K562 (cell line): ENCODE measurements around the gene HGS. TPM values are rescaled to one million over a fixed set of nuclear protein-coding genes. Genes with fewer than 3 reads are reported as not detected.

Source experiments
- ARNT ChIP-seq, 2 experiments: fragments of 450-650 bp; IDR thresholded peaks; 2 replicates each; pipeline ENCODE4 v1.6.1; 2016; ENCODE audit warnings: mild to moderate bottlenecking in 1 of 2
- CBX8 ChIP-seq: fragments of 200-600 bp; sonication (generic); IDR thresholded peaks from 2 replicates; pipeline ENCODE4 v1.6.1; 2012; ENCODE audit warnings: borderline replicate concordance, mixed run types, low read depth, mild to moderate bottlenecking, moderate library complexity, mixed read lengths, low read length, control low read depth, inconsistent platforms; ENCODE audit not compliant: poor library complexity, severe bottlenecking; ENCODE audit errors: extremely low read depth
- CHCHD3 ChIP-seq: fragments of 250-450 bp; sonication (Bioruptor Pico); IDR thresholded peaks from 2 replicates; pipeline ENCODE4 v2.1.2; 2022; ENCODE audit warnings: mild to moderate bottlenecking
- DNMT1 ChIP-seq: fragments of 450-650 bp; IDR thresholded peaks from 2 replicates; pipeline ENCODE4 v1.6.1; 2016; ENCODE audit warnings: antibody characterized with exemption, mild to moderate bottlenecking
- ESRRB ChIP-seq: fragments of 250-450 bp; sonication (Bioruptor Pico); IDR thresholded peaks from 2 replicates; pipeline ENCODE4 v1.5.0; 2020; ENCODE audit warnings: mild to moderate bottlenecking, moderate library complexity, borderline replicate concordance
- FOXK2 ChIP-seq, 2 experiments: fragments of 450-650 bp; IDR thresholded peaks in 1 of 2; conservative IDR thresholded peaks in 1 of 2; 2 replicates each; pipeline ENCODE4 v1.6.1; 2016; ENCODE audit warnings: low read depth in 2 of 2, mild to moderate bottlenecking in 1 of 2
- GATAD2B ChIP-seq: fragments of 450-650 bp; IDR thresholded peaks from 2 replicates; pipeline ENCODE4 v1.6.1; 2017; ENCODE audit warnings: mild to moderate bottlenecking, borderline replicate concordance
- GTF2E2 ChIP-seq: fragments of 200-800 bp; sonication (Bioruptor generic); IDR thresholded peaks from 2 replicates; pipeline ENCODE4 v1.6.1; 2016; ENCODE audit warnings: missing genetic modification characterization, missing compliant biosample characterization
- HLTF ChIP-seq: fragments of 450-650 bp; IDR thresholded peaks from 2 replicates; pipeline ENCODE4 v1.6.1; 2016
- HNRNPUL1 ChIP-seq: fragments of 200-400 bp; formaldehyde crosslinking; IDR thresholded peaks from 2 replicates; pipeline ENCODE4 v1.6.1; 2017; ENCODE audit warnings: low read length
- MYC ChIP-seq, 2 experiments: fragments of 250-450 bp in 1 of 2; sonication (Bioruptor Pico) in 1 of 2; IDR thresholded peaks; 2 replicates each; pipeline versions ENCODE4 v1.5.1 to v1.6.1; 2012 to 2021; ENCODE audit warnings: low read depth in 2 of 2, borderline replicate concordance in 1 of 2, improper control_type of control experiment in 1 of 2, low read length in 1 of 2, mild to moderate bottlenecking in 1 of 2, moderate library complexity in 1 of 2
- NCOR1 ChIP-seq: fragments of 450-650 bp; IDR thresholded peaks from 2 replicates; pipeline ENCODE4 v1.6.1; 2016; ENCODE audit warnings: mild to moderate bottlenecking, moderate library complexity
- PHTF2 ChIP-seq: fragments of 250-450 bp; sonication (Bioruptor Pico); IDR thresholded peaks from 2 replicates; pipeline ENCODE4 v1.5.0; 2021; ENCODE audit warnings: mild to moderate bottlenecking
- POLR2B ChIP-seq: fragments of 450-650 bp; IDR thresholded peaks from 2 replicates; pipeline ENCODE4 v1.6.1; 2018; ENCODE audit warnings: low read depth; ENCODE audit not compliant: partially characterized antibody
- PTRF ChIP-seq: fragments of 450-650 bp; IDR thresholded peaks from 2 replicates; pipeline ENCODE4 v1.6.1; 2016; ENCODE audit warnings: mild to moderate bottlenecking, missing genetic modification characterization, missing compliant biosample characterization
- RFX7 ChIP-seq: fragments of 250-450 bp; sonication (Bioruptor Pico); IDR thresholded peaks from 2 replicates; pipeline ENCODE4 v1.5.1; 2021; ENCODE audit warnings: mild to moderate bottlenecking
- STAT5B ChIP-seq: fragments of 250-450 bp; sonication (Bioruptor Pico); IDR thresholded peaks from 2 replicates; pipeline ENCODE4 v1.8.0; 2021; ENCODE audit warnings: mild to moderate bottlenecking, inconsistent platforms
- XRCC5 ChIP-seq: fragments of 200-400 bp; formaldehyde crosslinking; IDR thresholded peaks from 2 replicates; pipeline ENCODE4 v1.6.1; 2017; ENCODE audit warnings: low read depth, mild to moderate bottlenecking, low read length
- ZBED1 ChIP-seq: IDR thresholded peaks from 2 replicates; pipeline ENCODE4 v1.6.1; 2014
- ZBTB17 ChIP-seq: fragments of 450-650 bp; formaldehyde crosslinking; IDR thresholded peaks from 2 replicates; pipeline ENCODE4 v1.4.0; 2020; ENCODE audit warnings: mild to moderate bottlenecking
- ZNF133 ChIP-seq: fragments of 250-450 bp; sonication (Bioruptor Pico); IDR thresholded peaks from 2 replicates; pipeline ENCODE4 v1.4.0; 2020; ENCODE audit warnings: mild to moderate bottlenecking
- ZNF24 ChIP-seq: fragments of 450-650 bp; IDR thresholded peaks from 2 replicates; pipeline ENCODE4 v1.6.1; 2016
- ZNF263 ChIP-seq: sonication (generic); formaldehyde crosslinking; IDR thresholded peaks from 2 replicates; pipeline ENCODE4 v1.8.0; 2022; ENCODE audit warnings: mild to moderate bottlenecking, missing genetic modification reagents, borderline replicate concordance
- ZNF347 ChIP-seq: fragments of 450-650 bp; formaldehyde crosslinking; IDR thresholded peaks from 2 replicates; pipeline ENCODE4 v1.4.0; 2020; ENCODE audit warnings: low read depth, mild to moderate bottlenecking, moderate library complexity
- ZNF561 ChIP-seq: fragments of 450-650 bp; formaldehyde crosslinking; conservative IDR thresholded peaks from 2 replicates; pipeline ENCODE4 v1.4.0; 2020; ENCODE audit warnings: mild to moderate bottlenecking, moderate library complexity
- ZNF644 ChIP-seq: fragments of 200-800 bp; sonication (Bioruptor generic); IDR thresholded peaks from 2 replicates; pipeline ENCODE4 v1.6.1; 2016; ENCODE audit warnings: low read depth, missing genetic modification characterization, missing compliant biosample characterization
- ZNF707 ChIP-seq: fragments of 250-450 bp; sonication (Bioruptor Pico); conservative IDR thresholded peaks from 2 replicates; pipeline ENCODE4 v1.8.0; 2022; ENCODE audit warnings: inconsistent platforms, mild to moderate bottlenecking, moderate library complexity
- ZNF830 ChIP-seq: fragments of 250-450 bp; sonication (Bioruptor Pico); IDR thresholded peaks from 2 replicates; pipeline ENCODE4 v1.5.0; 2021; ENCODE audit warnings: mild to moderate bottlenecking
- polyA plus RNA-seq, 8 experiments: library from polyadenylated mRNA; depleted of rRNA in 4 of 8; stranded (reverse) in 5 of 8; unstranded in 3 of 8; fragments of >200 nt; fragmentation: Nextera tagmentation in 2 of 8; fragmentation: Illumina TruSeq in 1 of 8; extraction: Ambion mirVana in 2 of 8; extraction: Trizol in 1 of 8; gene quantifications; 2 replicates each; pipeline versions ENCODE4 v1.2.1 to v1.2.3, GENCODE V29; 2011 to 2014; ENCODE audit warnings: inconsistent platforms in 1 of 8, missing spikeins in 1 of 8
- total RNA-seq, 7 experiments: library from RNA; depleted of rRNA in 6 of 7; stranded (reverse); fragments of >200 nt in 6 of 7; fragmentation: Illumina TruSeq in 2 of 7; extraction: Trizol in 2 of 7; gene quantifications; 2 replicates each; pipeline versions ENCODE4 v1.2.1 to v1.2.3, GENCODE V29; 2011 to 2021; ENCODE audit warnings: low replicate concordance in 1 of 7
- TF ChIP-seq, protein P1 (sequence below): fragments of 450-650 bp; formaldehyde crosslinking; IDR thresholded peaks from 2 replicates; pipeline ENCODE4 v1.4.0; 2020; ENCODE audit warnings: mild to moderate bottlenecking, mixed read lengths

The HGS gene
- total and polyA plus RNA-seq, 9 of the 15 experiments (the other 6 are each of a cell fraction or from before 2014, with no cell fraction given): 3.9 to 176 (median 77.1) TPM

DNA sequence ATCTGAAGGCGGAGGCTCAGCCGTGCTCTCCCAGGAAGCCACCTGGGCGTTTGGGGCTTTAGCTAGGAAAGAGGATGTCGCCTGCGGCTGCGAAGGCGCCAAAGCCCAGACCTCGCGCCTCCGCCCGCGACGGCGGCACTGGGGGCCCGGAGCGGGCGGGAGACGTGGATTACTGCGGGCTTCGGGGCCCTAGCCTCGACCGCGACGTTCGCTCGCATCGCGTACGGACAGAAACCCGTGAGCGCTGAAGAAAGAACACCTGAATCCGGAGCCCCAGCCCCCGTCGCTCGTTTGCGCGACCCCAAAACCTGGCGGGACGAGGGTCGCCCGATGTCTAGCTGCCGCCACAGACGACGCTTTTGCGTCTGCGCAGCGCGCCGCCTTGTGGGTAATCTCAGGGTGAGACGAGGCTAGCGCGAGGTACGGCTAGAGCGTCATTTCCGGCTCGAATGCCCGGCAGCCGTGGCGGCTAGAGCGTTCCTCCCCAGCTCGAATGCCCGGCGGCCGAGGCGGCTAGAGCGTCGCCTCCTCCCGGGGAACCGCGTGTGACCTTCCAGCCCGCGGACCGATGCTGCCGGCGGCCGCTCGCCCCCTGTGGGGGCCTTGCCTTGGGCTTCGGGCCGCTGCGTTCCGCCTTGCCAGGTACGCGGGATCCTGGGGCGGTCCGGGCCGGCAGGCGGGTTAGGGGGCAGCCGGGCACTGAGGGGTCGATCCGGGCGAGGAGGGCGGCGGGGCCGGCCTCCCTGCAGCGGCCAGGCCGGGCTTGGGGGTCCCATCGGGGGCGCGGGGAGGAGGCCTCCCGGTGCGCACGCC is 19.3 kb downstream of the HGS start, which contains the start of gene MRPL12 (continued):
- TF ChIP-seq CBX8 (no peak), FOXK2 (conservative IDR thresholded peaks at IDR 0.05 in 1 of 2, IDR thresholded peaks at IDR 0.05 in 1 of 2; ENCODE audit: low read depth in 2 of 2) (peak in 1 of 2 experiments; percentile 45; a peak in 1 of 4 replicates), ZBED1 (peak; percentile 65; the same call in 1 of the 2 replicates), CHCHD3 (CRISPR knock-in tag) (no peak), STAT5B (no peak), XRCC5 (peak; percentile 78; the same call in 1 of the 2 replicates), ZNF133 (CRISPR knock-in tag) (no peak), ZNF24 (no peak), RFX7 (CRISPR knock-in tag) (no peak), GTF2E2 (tag) (peak; percentile 44; the same call in 1 of the 2 replicates), DNMT1 (no peak), GATAD2B (peak; percentile 74; the same call in 1 of the 2 replicates), POLR2B (peak; percentile 88), HLTF (no peak), ZNF347 (CRISPR knock-in tag) (no peak), PHTF2 (CRISPR knock-in tag) (no peak), MYC (IDR thresholded peaks at IDR 0.05; ENCODE audit: low read depth, low read length) (peak; percentile 97), MYC (CRISPR knock-in tag; IDR thresholded peaks at IDR 0.05; ENCODE audit: borderline replicate concordance, low read depth) (0 out of 2 replicates have a peak, but pooled peaks have one; percentile 36), PTRF (tag) (no peak), ZNF830 (CRISPR knock-in tag) (no peak), ESRRB (CRISPR knock-in tag) (no peak), ZNF561 (CRISPR knock-in tag) (no peak), ZBTB17 (no peak; the same call in 1 of the 2 replicates), NCOR1 (peak; percentile 45; the same call in 1 of the 2 replicates), HNRNPUL1 (no peak), ZNF707 (CRISPR knock-in tag) (no peak), ARNT (IDR thresholded peaks at IDR 0.05) (no peak), ZNF644 (tag) (no peak), ZNF263 (CRISPR knock-in tag) (no peak)
- TF ChIP-seq, protein P1, sequence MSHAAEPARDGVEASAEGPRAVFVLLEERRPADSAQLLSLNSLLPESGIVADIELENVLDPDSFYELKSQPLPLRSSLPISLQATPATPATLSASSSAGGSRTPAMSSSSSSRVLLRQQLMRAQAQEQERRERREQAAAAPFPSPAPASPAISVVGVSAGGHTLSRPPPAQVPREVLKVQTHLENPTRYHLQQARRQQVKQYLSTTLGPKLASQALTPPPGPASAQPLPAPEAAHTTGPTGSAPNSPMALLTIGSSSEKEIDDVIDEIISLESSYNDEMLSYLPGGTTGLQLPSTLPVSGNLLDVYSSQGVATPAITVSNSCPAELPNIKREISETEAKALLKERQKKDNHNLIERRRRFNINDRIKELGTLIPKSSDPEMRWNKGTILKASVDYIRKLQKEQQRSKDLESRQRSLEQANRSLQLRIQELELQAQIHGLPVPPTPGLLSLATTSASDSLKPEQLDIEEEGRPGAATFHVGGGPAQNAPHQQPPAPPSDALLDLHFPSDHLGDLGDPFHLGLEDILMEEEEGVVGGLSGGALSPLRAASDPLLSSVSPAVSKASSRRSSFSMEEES (CRISPR knock-in tag): no peak
